Measurements from ENCODE around the gene AMELY.

DNA sequence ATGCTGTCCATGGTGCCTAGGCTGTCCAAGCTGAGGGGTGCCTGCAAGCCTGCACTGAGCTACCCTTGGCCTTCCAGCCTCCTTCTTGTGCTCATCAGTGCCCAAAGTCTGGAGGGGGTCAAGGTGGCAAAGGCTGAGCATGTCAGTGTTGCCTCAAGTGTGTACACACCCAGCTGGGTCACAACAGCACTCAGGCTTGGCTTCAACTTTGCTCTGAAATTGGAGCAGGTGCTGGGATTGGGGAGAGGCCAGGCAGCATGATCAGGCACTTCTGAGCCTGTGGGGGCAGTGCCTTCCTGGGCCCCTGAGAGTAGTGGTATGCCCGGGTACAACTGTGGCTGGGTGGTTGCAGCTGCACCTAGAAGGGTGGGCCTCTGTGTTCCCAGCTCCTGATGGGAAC, 17.7 kb upstream of the AMELY start:
- TF ChIP-seq RAD21 (IDR thresholded peaks at IDR 0.05; ENCODE audit: low read depth) (no peak), POLR2AphosphoS5 (IDR thresholded peaks at IDR 0.05; ENCODE audit: low read depth, low read length) (no peak), YY1 (IDR thresholded peaks at IDR 0.05; ENCODE audit: extremely low read depth, insufficient replicate concordance, low read depth, low read length) (no peak)
- TF ChIP-seq, protein P1, sequence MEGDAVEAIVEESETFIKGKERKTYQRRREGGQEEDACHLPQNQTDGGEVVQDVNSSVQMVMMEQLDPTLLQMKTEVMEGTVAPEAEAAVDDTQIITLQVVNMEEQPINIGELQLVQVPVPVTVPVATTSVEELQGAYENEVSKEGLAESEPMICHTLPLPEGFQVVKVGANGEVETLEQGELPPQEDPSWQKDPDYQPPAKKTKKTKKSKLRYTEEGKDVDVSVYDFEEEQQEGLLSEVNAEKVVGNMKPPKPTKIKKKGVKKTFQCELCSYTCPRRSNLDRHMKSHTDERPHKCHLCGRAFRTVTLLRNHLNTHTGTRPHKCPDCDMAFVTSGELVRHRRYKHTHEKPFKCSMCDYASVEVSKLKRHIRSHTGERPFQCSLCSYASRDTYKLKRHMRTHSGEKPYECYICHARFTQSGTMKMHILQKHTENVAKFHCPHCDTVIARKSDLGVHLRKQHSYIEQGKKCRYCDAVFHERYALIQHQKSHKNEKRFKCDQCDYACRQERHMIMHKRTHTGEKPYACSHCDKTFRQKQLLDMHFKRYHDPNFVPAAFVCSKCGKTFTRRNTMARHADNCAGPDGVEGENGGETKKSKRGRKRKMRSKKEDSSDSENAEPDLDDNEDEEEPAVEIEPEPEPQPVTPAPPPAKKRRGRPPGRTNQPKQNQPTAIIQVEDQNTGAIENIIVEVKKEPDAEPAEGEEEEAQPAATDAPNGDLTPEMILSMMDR (IDR thresholded peaks at IDR 0.05 in 2 of 3, conservative IDR thresholded peaks at IDR 0.05 in 1 of 3; ENCODE audit: borderline replicate concordance in 1 of 3, insufficient read depth in 1 of 3, low read depth in 2 of 3, low read length in 2 of 3), result no peak
